H9 (cell line): ENCODE data around the gene C1QTNF9. TPM values are rescaled to one million over a fixed set of nuclear protein-coding genes. Genes with fewer than 3 reads are reported as not detected.

ENCODE experiments used
- DNase-seq: peaks from one replicate; pipeline ENCODE4 v3.0.0-alpha.2; 2017
- H2AFZ ChIP-seq: one replicate; pipeline ENCODE4 v1.6.1; 2013; ENCODE audit warnings: mild to moderate bottlenecking, low read length, control low read depth, moderate library complexity
- H2AK5ac ChIP-seq: 2 replicates; pipeline ENCODE4 v1.6.1; 2013; ENCODE audit warnings: low read length, control low read depth, mixed read lengths; ENCODE audit not compliant: insufficient read length
- H2BK120ac ChIP-seq: one replicate; pipeline ENCODE4 v1.6.1; 2013; ENCODE audit warnings: low read depth, mild to moderate bottlenecking, low read length, control low read depth, inconsistent platforms; ENCODE audit not compliant: poor library complexity, severe bottlenecking
- H2BK12ac ChIP-seq: 2 replicates; pipeline ENCODE4 v1.6.1; 2013; ENCODE audit warnings: low read length, control low read depth, mixed read lengths, low read depth; ENCODE audit not compliant: insufficient read length
- H2BK15ac ChIP-seq: 2 replicates; pipeline ENCODE4 v1.6.1; 2013; ENCODE audit warnings: low read depth, low read length, control low read depth
- H2BK20ac ChIP-seq: one replicate; pipeline ENCODE4 v1.6.1; 2013; ENCODE audit warnings: low read depth, mild to moderate bottlenecking, low read length, control low read depth, inconsistent platforms; ENCODE audit not compliant: poor library complexity, severe bottlenecking
- H2BK5ac ChIP-seq: 2 replicates; pipeline ENCODE4 v1.6.1; 2013; ENCODE audit warnings: low read length, control low read depth, mixed read lengths; ENCODE audit not compliant: insufficient read length
- H3K14ac ChIP-seq: 2 replicates; pipeline ENCODE4 v1.6.1; 2013; ENCODE audit warnings: low read length, control low read depth; ENCODE audit not compliant: insufficient read depth
- H3K18ac ChIP-seq: 2 replicates; pipeline ENCODE4 v1.6.1; 2013; ENCODE audit warnings: low read depth, mild to moderate bottlenecking, mixed read lengths, low read length, control low read depth; ENCODE audit not compliant: insufficient read length
- H3K23ac ChIP-seq: 2 replicates; pipeline ENCODE4 v1.6.1; 2013; ENCODE audit warnings: low read length, control low read depth, mixed read lengths, low read depth; ENCODE audit not compliant: insufficient read length
- H3K23me2 ChIP-seq: 2 replicates; pipeline ENCODE4 v1.6.1; 2013; ENCODE audit warnings: low read depth, mild to moderate bottlenecking, mixed read lengths, low read length, control low read depth; ENCODE audit not compliant: insufficient read length, poor library complexity, severe bottlenecking
- H3K27ac ChIP-seq: 2 replicates; pipeline ENCODE4 v1.5.1; 2013; ENCODE audit warnings: low read length, control low read depth, mixed read lengths, low read depth; ENCODE audit not compliant: insufficient read length
- H3K27me3 ChIP-seq: 2 replicates; pipeline ENCODE4 v1.6.1; 2013; ENCODE audit warnings: low read length, control low read depth, inconsistent platforms; ENCODE audit not compliant: insufficient read depth
- H3K4ac ChIP-seq: 2 replicates; pipeline ENCODE4 v1.6.1; 2013; ENCODE audit warnings: low read depth, mild to moderate bottlenecking, control low read depth, inconsistent platforms, low read length, moderate library complexity
- H3K4me1 ChIP-seq: 2 replicates; pipeline ENCODE4 v1.6.1; 2013; ENCODE audit warnings: low read length, control low read depth, inconsistent platforms; ENCODE audit not compliant: insufficient read depth
- H3K4me2 ChIP-seq: 2 replicates; pipeline ENCODE4 v1.6.1; 2013; ENCODE audit warnings: low read length, control low read depth, mixed read lengths; ENCODE audit not compliant: insufficient read length, insufficient read depth
- H3K56ac ChIP-seq: 2 replicates; pipeline ENCODE4 v1.6.1; 2013; ENCODE audit warnings: low read depth, mild to moderate bottlenecking, mixed read lengths, low read length, control low read depth; ENCODE audit not compliant: insufficient read length
- H3K79me1 ChIP-seq: 2 replicates; pipeline ENCODE4 v1.6.1; 2013; ENCODE audit warnings: low read depth, mild to moderate bottlenecking, moderate library complexity, low read length, control low read depth, inconsistent platforms; ENCODE audit not compliant: insufficient read depth, poor library complexity, severe bottlenecking
- H3K79me2 ChIP-seq: 2 replicates; pipeline ENCODE4 v1.6.1; 2013; ENCODE audit warnings: low read length, control low read depth, inconsistent platforms; ENCODE audit not compliant: insufficient read depth
- H3K9ac ChIP-seq: 2 replicates; pipeline ENCODE4 v1.6.1; 2013; ENCODE audit warnings: low read length, control low read depth, mixed read lengths; ENCODE audit not compliant: insufficient read length; ENCODE audit errors: extremely low read depth
- H3K9me3 ChIP-seq: one replicate; pipeline ENCODE4 v1.6.1; 2013; ENCODE audit warnings: low read depth, low read length, inconsistent platforms; ENCODE audit not compliant: control insufficient read depth
- H3T11ph ChIP-seq: one replicate; pipeline ENCODE4 v1.6.1; 2013; ENCODE audit warnings: mild to moderate bottlenecking, low read length, control low read depth, inconsistent platforms
- H4K20me1 ChIP-seq: one replicate; pipeline ENCODE4 v1.6.1; 2013; ENCODE audit not compliant: control insufficient read depth, insufficient read length, insufficient read depth
- H4K5ac ChIP-seq: 2 replicates; pipeline ENCODE4 v1.6.1; 2013; ENCODE audit warnings: low read depth, mild to moderate bottlenecking, mixed read lengths, low read length, control low read depth; ENCODE audit not compliant: insufficient read length
- H4K8ac ChIP-seq: replicated peaks from 2 replicates; pipeline ENCODE4 v1.6.1; 2013; ENCODE audit warnings: low read length, control low read depth, mixed read lengths, low read depth; ENCODE audit not compliant: insufficient read length
- H4K91ac ChIP-seq: 2 replicates; pipeline ENCODE4 v1.6.1; 2013; ENCODE audit warnings: low read depth, mild to moderate bottlenecking, moderate library complexity, mixed read lengths, low read length, control low read depth; ENCODE audit not compliant: insufficient read length
- H3K27ac Mint-ChIP-seq, 3 experiments: 2 replicates in 2 of 3; 3 replicates in 1 of 3; pipeline ENCODE4 v1.8.0; 2020 to 2021; ENCODE audit warnings: mixed read lengths in 3 of 3, mild to moderate bottlenecking in 1 of 3, moderate library complexity in 1 of 3
- H3K27me3 Mint-ChIP-seq: 2 replicates; pipeline ENCODE4 v1.8.0; 2021; ENCODE audit warnings: low read depth, mild to moderate bottlenecking, moderate library complexity, mixed read lengths
- H3K36me3 Mint-ChIP-seq, 3 experiments: 2 replicates in 2 of 3; 3 replicates in 1 of 3; pipeline ENCODE4 v1.8.0; 2020 to 2021; ENCODE audit warnings: low read depth in 3 of 3, mixed read lengths in 3 of 3; ENCODE audit not compliant: insufficient read depth in 1 of 3
- H3K4me1 Mint-ChIP-seq, 2 experiments: 2 replicates each; pipeline ENCODE4 v1.8.0; 2020; ENCODE audit warnings: mixed read lengths in 2 of 2
- H3K4me3 Mint-ChIP-seq, 2 experiments: 2 replicates in 1 of 2; 3 replicates in 1 of 2; pipeline ENCODE4 v1.8.0; 2020 to 2021; ENCODE audit warnings: mild to moderate bottlenecking in 2 of 2, mixed read lengths in 2 of 2, moderate library complexity in 1 of 2
- H3K9me3 Mint-ChIP-seq, 2 experiments: 2 replicates in 1 of 2; 3 replicates in 1 of 2; pipeline ENCODE4 v1.8.0; 2020; ENCODE audit warnings: mild to moderate bottlenecking in 2 of 2, mixed read lengths in 2 of 2, moderate library complexity in 1 of 2
- CTCF ChIP-seq: fragments of 200-600 bp; sonication (generic); conservative IDR thresholded peaks from 3 replicates; pipeline ENCODE4 v1.8.0; 2021; ENCODE audit warnings: antibody characterized with exemption, mild to moderate bottlenecking
- WGBS: extraction: QIAGEN DNeasy Blood & Tissue Kit; methylation state at CpG from one replicate; pipeline ENCODE4 v1.1.7; 2013; ENCODE audit warnings: missing lambda C conversion rate, low lambda C conversion rate, mixed read lengths; ENCODE audit not compliant: insufficient read length; ENCODE audit errors: extremely low coverage; 5-methylcytosine and 5-hydroxymethylcytosine counted together
- total RNA-seq: library from RNA; stranded (reverse); gene quantifications from 2 replicates; pipeline ENCODE4 v1.2.1, GENCODE V29; 2021

C1QTNF9 gene
- total RNA-seq, 1 experiment from 2014 or later = not detected

- H3K27me3 ChIP-seq = no peaks in the 10 kb centered on the region
- no peaks in the 10 kb centered on the region; a peak in 1 of 7 replicates for H3K36me3 Mint-ChIP-seq
- H3K4me1 ChIP-seq = no peaks in the 10 kb centered on the region
- H2BK20ac ChIP-seq = no peak overlapping the region
- peaks cover 3% of the 10 kb centered on the region; the same call in 1 of the 2 replicates for H3K27me3 Mint-ChIP-seq
- no peak overlapping the region for H2BK120ac ChIP-seq
- H2BK5ac ChIP-seq = no peak overlapping the region
- H3K9me3 ChIP-seq = no peaks in the 10 kb centered on the region
- H3K27ac Mint-ChIP-seq = no peak overlapping the region
- no peak overlapping the region for H4K8ac ChIP-seq
- H3K23me2 ChIP-seq = no peaks in the 10 kb centered on the region
- H3K4me1 Mint-ChIP-seq = no peaks in the 10 kb centered on the region
- no peaks in the 10 kb centered on the region for H3K79me2 ChIP-seq
- no peak overlapping the region for H3K18ac ChIP-seq
- no peak overlapping the region for H3K4me3 Mint-ChIP-seq
- no peak overlapping the region for H2AK5ac ChIP-seq
- no peak overlapping the region for H3T11ph ChIP-seq
- no peak overlapping the region for H2BK15ac ChIP-seq
- H3K4ac ChIP-seq = no peak overlapping the region
- no peak overlapping the region for H3K14ac ChIP-seq
- no peak overlapping the region for H3K27ac ChIP-seq
- H2BK12ac ChIP-seq = no peak overlapping the region
- no peaks in the 10 kb centered on the region for H3K9me3 Mint-ChIP-seq
- H2AFZ ChIP-seq = no peak overlapping the region
- no peak for DNase-seq
- no peak overlapping the region for H3K23ac ChIP-seq
- H3K79me1 ChIP-seq = no peaks in the 10 kb centered on the region
- no peak overlapping the region for H3K56ac ChIP-seq
- H4K20me1 ChIP-seq = peaks cover 3% of the 10 kb centered on the region
- no peak overlapping the region for H3K4me2 ChIP-seq
- H4K5ac ChIP-seq = no peak overlapping the region
- TF ChIP-seq CTCF = no peak
- no peak overlapping the region for H4K91ac ChIP-seq
- no peak overlapping the region for H3K9ac ChIP-seq
- WGBS = no CpG with 5 or more reads among the region's 13 CpGs
These were observed 45.7 kb downstream of the C1QTNF9 start for GRCh38 chr13:24355103-24355502.
